H1 (cell line): ENCODE results near the gene FOXA3. TPM values are rescaled to one million over a fixed set of nuclear protein-coding genes. Genes with fewer than 3 reads are reported as not detected.

ENCODE experiments used
- ASH2L ChIP-seq: fragments of 200-600, 300-600 bp; sonication (generic); IDR thresholded peaks from one replicate; pipeline ENCODE4 v1.7.1; 2017; ENCODE audit warnings: low read length
- BRCA1 ChIP-seq: IDR thresholded peaks from 2 replicates; pipeline ENCODE4 v1.6.1; 2012; ENCODE audit warnings: low read depth, low read length, improper control_type of control experiment
- CREB1 ChIP-seq: IDR thresholded peaks from 2 replicates; pipeline ENCODE4 v1.6.1; 2012; ENCODE audit warnings: inconsistent platforms
- EZH2 ChIP-seq: fragments of 200-600 bp; sonication (generic); IDR thresholded peaks from 2 replicates; pipeline ENCODE4 v1.7.1; 2012; ENCODE audit warnings: low read depth, mild to moderate bottlenecking, moderate library complexity, low read length, inconsistent platforms; ENCODE audit not compliant: severe bottlenecking
- HDAC6 ChIP-seq: IDR thresholded peaks from one replicate; pipeline ENCODE4 v1.7.1; 2012; ENCODE audit warnings: low read depth, mild to moderate bottlenecking, inconsistent platforms, low read length, moderate library complexity
- RBBP5 ChIP-seq: IDR thresholded peaks from 2 replicates; pipeline ENCODE4 v1.7.1; 2012; ENCODE audit warnings: low read depth, mild to moderate bottlenecking, inconsistent platforms, low read length, moderate library complexity, borderline replicate concordance
- SAP30 ChIP-seq: fragments of 300-600 bp; sonication (generic); IDR thresholded peaks from 2 replicates; pipeline ENCODE4 v1.7.1; 2012; ENCODE audit warnings: low read length, moderate library complexity, mild to moderate bottlenecking, inconsistent platforms; ENCODE audit not compliant: insufficient read depth, insufficient replicate concordance
- SIN3A ChIP-seq, 2 experiments: IDR thresholded peaks in 1 of 2; conservative IDR thresholded peaks in 1 of 2; 2 replicates each; pipeline ENCODE4 v1.6.1; 2011 to 2012; ENCODE audit warnings: low read length in 2 of 2, improper control_type of control experiment in 1 of 2, low read depth in 1 of 2, mild to moderate bottlenecking in 1 of 2
- SIRT6 ChIP-seq: IDR thresholded peaks from one replicate; pipeline ENCODE4 v1.7.1; 2012; ENCODE audit warnings: low read length, inconsistent platforms
- polyA plus RNA-seq, 7 experiments: library from polyadenylated mRNA; depleted of rRNA in 3 of 7; stranded (reverse) in 5 of 7; unstranded in 2 of 7; fragments of >200 nt in 5 of 7; fragments of 200-250 nt in 2 of 7; gene quantifications; 1 replicate in 5 of 7; 2 replicates in 1 of 7; 4 replicates in 1 of 7; pipeline versions ENCODE4 v1.2.1 to v1.2.3, GENCODE V29; 2011 to 2013; ENCODE audit warnings: missing spikeins in 2 of 7, mixed read lengths in 2 of 7
- total RNA-seq: library from RNA; stranded (reverse); fragmentation: NEBNext Ultra II Directional; extraction: Animal tissue kit (Norgen Biotek cat#: 25700); gene quantifications from 2 replicates; pipeline ENCODE4 v1.2.1, GENCODE V29; 2021

Gene FOXA3
- total and polyA plus RNA-seq, 2 of the 8 experiments (the other 6 are each of a cell fraction or from before 2014, with no cell fraction given): 20.2 to 49.1 TPM

DNA sequence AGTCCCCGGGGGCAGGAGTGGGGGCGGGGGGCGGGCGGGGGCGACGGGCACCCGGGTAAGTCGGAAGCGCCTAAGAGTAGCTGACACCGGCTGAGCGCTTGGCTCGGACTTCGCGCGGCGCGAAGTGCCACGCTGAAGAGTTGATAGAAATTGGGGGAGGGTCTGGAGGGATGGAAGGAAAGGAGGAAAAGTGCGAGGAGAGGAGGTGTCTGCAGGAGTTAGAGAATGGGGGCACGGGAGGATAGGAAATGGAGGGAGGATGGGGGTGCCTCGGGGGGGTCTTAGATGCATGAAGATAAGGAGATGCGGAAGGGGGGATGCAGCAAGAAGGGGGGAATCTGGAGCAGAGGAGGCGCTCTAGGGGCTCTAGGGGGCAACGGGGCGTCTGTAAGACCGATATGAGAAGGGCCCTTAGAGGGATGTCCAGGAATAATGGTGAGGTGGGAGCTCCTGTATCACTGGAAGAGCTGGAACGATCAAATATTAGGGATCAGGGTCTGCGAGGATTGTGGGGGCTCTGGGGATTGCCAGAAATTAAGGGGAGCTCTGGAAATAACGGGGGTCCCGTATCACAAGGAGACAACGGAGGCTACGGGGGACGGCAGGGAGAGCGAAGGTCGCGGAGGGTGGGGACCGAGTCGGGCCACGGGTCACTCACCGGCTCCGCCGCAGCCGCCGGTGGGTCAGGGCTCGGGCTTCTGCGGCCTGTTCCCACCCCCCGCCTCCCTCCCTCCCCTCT is 38.0 kb downstream of the FOXA3 start, which contains the start of gene MYPOP (continued):
- TF ChIP-seq BRCA1 (no peak), SAP30 (no peak), RBBP5 (peak; percentile 70; the same call in 1 of the 2 replicates), SIN3A (conservative IDR thresholded peaks at IDR 0.05 in 1 of 2, IDR thresholded peaks at IDR 0.05 in 1 of 2; ENCODE audit: low read depth in 1 of 2, low read length in 2 of 2) (peak in 1 of 2 experiments; percentile 45; a peak in 1 of 4 replicates), SIRT6 (no peak), CREB1 (no peak), ASH2L (peak; percentile 25), EZH2 (peak; percentile 2), HDAC6 (no peak)
